ENCODE results near the gene GPC3.

The GPC3 gene

DNA sequence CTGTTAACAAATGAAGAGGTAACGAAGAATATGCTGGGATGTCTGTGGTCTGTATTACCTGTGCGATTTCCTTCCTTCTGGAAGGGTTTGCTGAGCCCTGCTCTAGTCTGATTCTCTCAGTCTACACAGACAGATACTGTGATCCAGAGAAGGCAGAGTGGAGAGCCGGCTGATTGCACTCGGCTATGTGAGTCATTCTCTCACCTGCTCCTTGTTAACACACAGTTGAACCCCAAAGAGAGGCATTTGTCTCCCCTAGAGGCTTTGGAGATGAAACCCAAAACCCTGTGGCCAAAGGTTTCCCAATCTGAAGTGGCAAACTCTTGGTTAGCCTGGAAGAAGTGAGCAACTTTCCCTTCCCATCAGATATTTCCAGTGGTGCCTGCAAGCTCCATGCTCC, 492.0 kb downstream of the GPC3 start:
- no peak overlapping the region for H3K4me3 ChIP-seq (ENCODE audit: low read depth, low read length)
- H3K36me3 ChIP-seq (replicated peaks): no peaks in the 10 kb centered on the region
- TF ChIP-seq, protein P1, sequence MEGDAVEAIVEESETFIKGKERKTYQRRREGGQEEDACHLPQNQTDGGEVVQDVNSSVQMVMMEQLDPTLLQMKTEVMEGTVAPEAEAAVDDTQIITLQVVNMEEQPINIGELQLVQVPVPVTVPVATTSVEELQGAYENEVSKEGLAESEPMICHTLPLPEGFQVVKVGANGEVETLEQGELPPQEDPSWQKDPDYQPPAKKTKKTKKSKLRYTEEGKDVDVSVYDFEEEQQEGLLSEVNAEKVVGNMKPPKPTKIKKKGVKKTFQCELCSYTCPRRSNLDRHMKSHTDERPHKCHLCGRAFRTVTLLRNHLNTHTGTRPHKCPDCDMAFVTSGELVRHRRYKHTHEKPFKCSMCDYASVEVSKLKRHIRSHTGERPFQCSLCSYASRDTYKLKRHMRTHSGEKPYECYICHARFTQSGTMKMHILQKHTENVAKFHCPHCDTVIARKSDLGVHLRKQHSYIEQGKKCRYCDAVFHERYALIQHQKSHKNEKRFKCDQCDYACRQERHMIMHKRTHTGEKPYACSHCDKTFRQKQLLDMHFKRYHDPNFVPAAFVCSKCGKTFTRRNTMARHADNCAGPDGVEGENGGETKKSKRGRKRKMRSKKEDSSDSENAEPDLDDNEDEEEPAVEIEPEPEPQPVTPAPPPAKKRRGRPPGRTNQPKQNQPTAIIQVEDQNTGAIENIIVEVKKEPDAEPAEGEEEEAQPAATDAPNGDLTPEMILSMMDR (IDR thresholded peaks at IDR 0.05; ENCODE audit: low read depth, low read length, missing control alignments): no peak
- DNase-seq: no peak
- no peak overlapping the region for H3K27ac ChIP-seq
- in situ Hi-C loops (cut with HindIII; ENCODE audit: low pct_ligation_motif_present, low sequenced_read_pairs): no loop called here
- no peaks in the 10 kb centered on the region for H3K27me3 ChIP-seq (replicated peaks)

DNA sequence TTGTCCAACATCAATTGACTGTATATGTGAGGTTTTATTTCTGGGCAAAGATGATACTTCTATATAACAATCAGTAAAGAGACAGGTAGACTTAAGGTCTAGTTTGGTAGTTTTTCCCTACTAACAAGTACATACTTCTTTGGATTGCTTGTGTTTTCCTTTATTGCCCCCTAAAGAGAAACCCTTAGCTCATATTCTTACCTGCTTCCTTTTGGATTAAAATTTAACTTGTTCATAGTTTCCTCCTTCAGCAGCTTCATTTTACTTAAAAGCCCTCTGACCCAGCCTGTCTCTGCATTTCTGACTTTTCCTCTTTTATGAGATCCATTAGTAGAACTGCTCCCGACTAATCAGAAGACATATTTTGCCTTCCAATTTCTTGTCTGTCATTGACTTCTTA, 494.4 kb downstream of the GPC3 start:
- H3K4me3 ChIP-seq (ENCODE audit: low read depth, low read length): no peak overlapping the region
- DNase-seq: no peak
- H3K36me3 ChIP-seq (replicated peaks): no peaks in the 10 kb centered on the region
- no peak overlapping the region for H3K27ac ChIP-seq
- TF ChIP-seq, protein P1 (IDR thresholded peaks at IDR 0.05; ENCODE audit: low read depth, low read length, missing control alignments): no peak
- in situ Hi-C loops (cut with HindIII; ENCODE audit: low pct_ligation_motif_present, low sequenced_read_pairs): no loop called here
- H3K27me3 ChIP-seq (replicated peaks): no peaks in the 10 kb centered on the region

Data from brain microvascular endothelial cell (primary cell).